AG09309 (cell line): ENCODE results near the gene CPLANE1.

Experiments used
- DNase-seq: peaks from one replicate; pipeline ENCODE4 v3.0.0-alpha.2; 2010; ENCODE audit warnings: low read depth
- H3K4me3 ChIP-seq: 2 replicates; pipeline ENCODE4 v1.5.1; 2011; ENCODE audit warnings: mild to moderate bottlenecking, low read depth, low read length, moderate library complexity; ENCODE audit not compliant: control insufficient read depth
- CTCF ChIP-seq: IDR thresholded peaks from 2 replicates; pipeline ENCODE4 v1.5.1; 2011; ENCODE audit warnings: mild to moderate bottlenecking, low read depth, low read length, inconsistent platforms; ENCODE audit not compliant: insufficient read depth, control insufficient read depth; ENCODE audit errors: missing control alignments

Gene CPLANE1

GRCh38 chr5:37077146-37077545 lies 172.0 kb downstream of the CPLANE1 start:
- DNase-seq = no peak
- no peak for TF ChIP-seq CTCF
- H3K4me3 ChIP-seq = no peak overlapping the region

- no peak for DNase-seq
- TF ChIP-seq CTCF = no peak
Observed at GRCh38 chr5:37075399-37075950, 173.7 kb downstream of the CPLANE1 start.

GRCh38 chr5:37071901-37072581 lies 177.1 kb downstream of the CPLANE1 start:
- DNase-seq = peak; percentile 59
- no peak overlapping the region for H3K4me3 ChIP-seq
- TF ChIP-seq CTCF = no peak

More at GRCh38 chr5:37075399-37075950, 173.7 kb downstream of the CPLANE1 start:
- H3K4me3 ChIP-seq = no peak overlapping the region

GRCh38 chr5:37071487-37071886 lies 177.7 kb downstream of the CPLANE1 start:
- H3K4me3 ChIP-seq = no peak overlapping the region
- TF ChIP-seq CTCF = no peak
- DNase-seq = no peak

- DNase-seq = no peak
- no peak overlapping the region for H3K4me3 ChIP-seq
- no peak for TF ChIP-seq CTCF
Observed at GRCh38 chr5:37064442-37064841, 184.7 kb downstream of the CPLANE1 start.

- no peak for DNase-seq
- H3K4me3 ChIP-seq = no peak overlapping the region
- no peak for TF ChIP-seq CTCF
Observed at GRCh38 chr5:37063739-37064138, 185.4 kb downstream of the CPLANE1 start.
